ENCODE measurements around the gene AFAP1.

- TF ChIP-seq POLR2A (IDR thresholded peaks at IDR 0.05; ENCODE audit: low read depth, low read length) (no peak), MAZ (IDR thresholded peaks at IDR 0.05; ENCODE audit: borderline replicate concordance, low read depth, low read length) (no peak)
These were observed 216.8 kb downstream of the AFAP1 start for GRCh38 chr4:7722766-7723387.

Data from IMR-90 (cell line).